Esophagus squamous epithelium (tissue), 4 donors: Measurements from ENCODE around the gene SF3B5.
"Not testable (repeated sequence)": the region's sequence is repeated elsewhere in the genome, so short reads cannot be mapped to it uniquely, and the experiment has no call there.

Experiments used
- CTCF ChIP-seq, 6 experiments: fragments of 450-650 bp in 4 of 6; fragments of 200-600 bp in 2 of 6; sonication (generic) in 2 of 6; IDR thresholded peaks; one replicate each; pipeline ENCODE4 v1.5.1; 2016 to 2019; ENCODE audit warnings: antibody characterized with exemption in 6 of 6, mild to moderate bottlenecking in 4 of 6, moderate library complexity in 4 of 6
- POLR2A ChIP-seq, 4 donors: fragments of 450-650 bp; IDR thresholded peaks; one replicate each; pipeline ENCODE4 v1.6.1; 2017; ENCODE audit warnings: antibody characterized with exemption in 4 of 4, mild to moderate bottlenecking in 4 of 4, moderate library complexity in 3 of 4

GRCh38 chr6:144046672-144047071 is 48.7 kb downstream of the SF3B5 start:
- TF ChIP-seq CTCF, POLR2A (IDR thresholded peaks at IDR 0.05): not testable (repeated sequence)
